Bone marrow (tissue), 2 donors: ENCODE results near the gene SOBP.

Experiments used
- DNase-seq, 2 donors: peaks; one replicate each; lab custom pipeline; 2025; lab: John Stamatoyannopoulos, UW

SOBP gene

GRCh38 chr6:107523794-107524193, 33.9 kb downstream of the SOBP start:
- no peak for DNase-seq

GRCh38 chr6:107524626-107525025, 34.7 kb downstream of the SOBP start:
- no peak for DNase-seq

- no peak for DNase-seq
Observed at GRCh38 chr6:107531868-107532267, 42.0 kb downstream of the SOBP start.

- no peak for DNase-seq
Observed at GRCh38 chr6:107532706-107533105, 42.8 kb downstream of the SOBP start.

- no peak for DNase-seq
Observed at GRCh38 chr6:107533415-107534059, 43.6 kb downstream of the SOBP start.

GRCh38 chr6:107534571-107535141, 44.7 kb downstream of the SOBP start:
- no peak for DNase-seq

- no peak for DNase-seq
Observed at GRCh38 chr6:107535626-107536025, 45.7 kb downstream of the SOBP start.

- no peak for DNase-seq
Observed at GRCh38 chr6:107536180-107536961, 46.5 kb downstream of the SOBP start.

- no peak for DNase-seq
Observed at GRCh38 chr6:107537559-107537958, 47.6 kb downstream of the SOBP start.

GRCh38 chr6:107538856-107539387, 49.0 kb downstream of the SOBP start:
- no peak for DNase-seq

GRCh38 chr6:107539409-107539808, 49.5 kb downstream of the SOBP start:
- DNase-seq = no peak

GRCh38 chr6:107539849-107540464, 50.0 kb downstream of the SOBP start:
- DNase-seq = no peak

- no peak for DNase-seq
Observed at GRCh38 chr6:107540465-107540857, 50.5 kb downstream of the SOBP start.

GRCh38 chr6:107542192-107542668, 52.3 kb downstream of the SOBP start:
- no peak for DNase-seq

GRCh38 chr6:107543088-107543487, 53.2 kb downstream of the SOBP start:
- DNase-seq = no peak

GRCh38 chr6:107543567-107543966, 53.6 kb downstream of the SOBP start:
- no peak for DNase-seq

- DNase-seq = no peak
Observed at GRCh38 chr6:107545763-107546162, 55.8 kb downstream of the SOBP start.

- DNase-seq = no peak
Observed at GRCh38 chr6:107546691-107547450, 57.0 kb downstream of the SOBP start.

- no peak for DNase-seq
Observed at GRCh38 chr6:107547451-107547840, 57.5 kb downstream of the SOBP start.

- no peak for DNase-seq
Observed at GRCh38 chr6:107550241-107550840, 60.4 kb downstream of the SOBP start.

- no peak for DNase-seq
Observed at GRCh38 chr6:107550906-107551305, 61.0 kb downstream of the SOBP start.
